Measurements from ENCODE around the gene IMPG2.

Gene IMPG2

GRCh38 chr3:101333883-101334282, 13.5 kb upstream of the IMPG2 start:
- Histone ChIP-seq H3K14ac (ENCODE audit: low read length in 2 of 2) (no peak overlapping the region), H3K27ac (ENCODE audit: low read length, poor library complexity, severe bottlenecking) (no peak overlapping the region), H3K9me3 (ENCODE audit: control insufficient read depth, low read length) (no peaks in the 10 kb centered on the region), H3K4me2 (ENCODE audit: low read length, poor library complexity, severe bottlenecking) (no peak overlapping the region), H3K18ac (ENCODE audit: low read depth in 1 of 2, low read length in 2 of 2) (no peak overlapping the region), H3K4me3 (ENCODE audit: insufficient read depth in 1 of 2, low read depth in 1 of 2, low read length in 2 of 2) (no peak overlapping the region), H4K91ac (ENCODE audit: low read length) (no peak overlapping the region), H2BK15ac (ENCODE audit: low read depth, poor library complexity, severe bottlenecking) (no peak overlapping the region), H3K4ac (ENCODE audit: low read depth in 1 of 2, low read length in 2 of 2) (no peak overlapping the region), H2BK5ac (ENCODE audit: low read depth, low read length, poor library complexity, severe bottlenecking) (no peak overlapping the region), H3K4me1 (ENCODE audit: control insufficient read depth, insufficient read depth, low read depth, low read length) (no peaks in the 10 kb centered on the region), H3K23ac (ENCODE audit: low read length in 2 of 2) (no peak overlapping the region), H2AK5ac (ENCODE audit: low read length, severe bottlenecking) (no peak overlapping the region), H2AFZ (ENCODE audit: low read depth, low read length) (no peak overlapping the region), H2BK120ac (ENCODE audit: low read depth, low read length) (no peak overlapping the region), H3K27me3 (ENCODE audit: control insufficient read depth in 1 of 2, insufficient read depth in 1 of 2, low read length in 2 of 2) (no peaks in the 10 kb centered on the region), H4K8ac (ENCODE audit: low read length) (no peak overlapping the region), H3K36me3 (ENCODE audit: control insufficient read depth in 1 of 2, insufficient read depth in 2 of 2, low read depth in 1 of 2, low read length in 2 of 2) (peaks cover 3 to 21% of the 10 kb centered on the region in 2 experiments), H3K79me1 (replicated peaks; ENCODE audit: low read length, poor library complexity, severe bottlenecking) (no peaks in the 10 kb centered on the region), H3K9ac (ENCODE audit: low read length) (no peak overlapping the region), H2BK12ac (ENCODE audit: low read length in 2 of 2) (no peak overlapping the region)
- no peak for DNase-seq
- 96% methylated on average over 7 of the region's 7 CpGs for WGBS

GRCh38 chr3:101329016-101329673, 8.8 kb upstream of the IMPG2 start:
- Histone ChIP-seq H3K4ac (ENCODE audit: low read depth in 1 of 2, low read length in 2 of 2) (no peak overlapping the region), H3K4me3 (ENCODE audit: insufficient read depth in 1 of 2, low read depth in 1 of 2, low read length in 2 of 2) (no peak overlapping the region), H4K91ac (ENCODE audit: low read length) (no peak overlapping the region), H2BK120ac (ENCODE audit: low read depth, low read length) (no peak overlapping the region), H2BK12ac (ENCODE audit: low read length in 2 of 2) (no peak overlapping the region), H3K27ac (ENCODE audit: low read length, poor library complexity, severe bottlenecking) (no peak overlapping the region), H3K23ac (ENCODE audit: low read length in 2 of 2) (no peak overlapping the region), H3K18ac (ENCODE audit: low read depth in 1 of 2, low read length in 2 of 2) (no peak overlapping the region), H3K27me3 (ENCODE audit: control insufficient read depth in 1 of 2, insufficient read depth in 1 of 2, low read length in 2 of 2) (no peaks in the 10 kb centered on the region), H3K14ac (ENCODE audit: low read length in 2 of 2) (no peak overlapping the region), H2AFZ (ENCODE audit: low read depth, low read length) (no peak overlapping the region), H2BK15ac (ENCODE audit: low read depth, poor library complexity, severe bottlenecking) (no peak overlapping the region), H2BK5ac (ENCODE audit: low read depth, low read length, poor library complexity, severe bottlenecking) (no peak overlapping the region), H3K4me1 (ENCODE audit: control insufficient read depth, insufficient read depth, low read depth, low read length) (no peaks in the 10 kb centered on the region), H3K9ac (ENCODE audit: low read length) (no peak overlapping the region), H3K79me1 (replicated peaks; ENCODE audit: low read length, poor library complexity, severe bottlenecking) (no peaks in the 10 kb centered on the region), H2AK5ac (ENCODE audit: low read length, severe bottlenecking) (no peak overlapping the region), H3K9me3 (ENCODE audit: control insufficient read depth, low read length) (no peaks in the 10 kb centered on the region), H3K4me2 (ENCODE audit: low read length, poor library complexity, severe bottlenecking) (no peak overlapping the region), H3K36me3 (ENCODE audit: control insufficient read depth in 1 of 2, insufficient read depth in 2 of 2, low read depth in 1 of 2, low read length in 2 of 2) (peaks cover 0 to 25% of the 10 kb centered on the region in 2 experiments), H4K8ac (ENCODE audit: low read length) (no peak overlapping the region)
- DNase-seq = no peak
- 99% methylated on average over 6 of the region's 7 CpGs for WGBS

GRCh38 chr3:101325393-101326134, 5.2 kb upstream of the IMPG2 start:
- no peak overlapping the region for H3K14ac ChIP-seq (ENCODE audit: low read length in 2 of 2)
- H2AFZ ChIP-seq (ENCODE audit: low read depth, low read length) = no peak overlapping the region
- H3K27me3 ChIP-seq (ENCODE audit: control insufficient read depth in 1 of 2, insufficient read depth in 1 of 2, low read length in 2 of 2) = no peaks in the 10 kb centered on the region
- no peak overlapping the region for H2BK15ac ChIP-seq (ENCODE audit: low read depth, poor library complexity, severe bottlenecking)
- no peak overlapping the region for H4K91ac ChIP-seq (ENCODE audit: low read length)
- no peak overlapping the region for H2BK5ac ChIP-seq (ENCODE audit: low read depth, low read length, poor library complexity, severe bottlenecking)
- no peak overlapping the region for H3K4me2 ChIP-seq (ENCODE audit: low read length, poor library complexity, severe bottlenecking)
- no peak overlapping the region for H3K23ac ChIP-seq (ENCODE audit: low read length in 2 of 2)
- H4K8ac ChIP-seq (ENCODE audit: low read length) = no peak overlapping the region
- no peak overlapping the region for H2BK12ac ChIP-seq (ENCODE audit: low read length in 2 of 2)
- DNase-seq = no peak
- H3K9ac ChIP-seq (ENCODE audit: low read length) = no peak overlapping the region
- no peaks in the 10 kb centered on the region for H3K4me1 ChIP-seq (ENCODE audit: control insufficient read depth, insufficient read depth, low read depth, low read length)
- no peak overlapping the region for H3K4ac ChIP-seq (ENCODE audit: low read depth in 1 of 2, low read length in 2 of 2)
- no peak overlapping the region for H3K18ac ChIP-seq (ENCODE audit: low read depth in 1 of 2, low read length in 2 of 2)
- no peaks in the 10 kb centered on the region for H3K9me3 ChIP-seq (ENCODE audit: control insufficient read depth, low read length)
- H2AK5ac ChIP-seq (ENCODE audit: low read length, severe bottlenecking) = no peak overlapping the region
- H3K27ac ChIP-seq (ENCODE audit: low read length, poor library complexity, severe bottlenecking) = no peak overlapping the region
- H3K36me3 ChIP-seq (ENCODE audit: control insufficient read depth in 1 of 2, insufficient read depth in 2 of 2, low read depth in 1 of 2, low read length in 2 of 2) = peaks cover 0 to 21% of the 10 kb centered on the region in 2 experiments
- 100% methylated on average over 3 of the region's 5 CpGs for WGBS
- H3K79me1 ChIP-seq (replicated peaks; ENCODE audit: low read length, poor library complexity, severe bottlenecking) = no peaks in the 10 kb centered on the region
- H3K4me3 ChIP-seq (ENCODE audit: insufficient read depth in 1 of 2, low read depth in 1 of 2, low read length in 2 of 2) = no peak overlapping the region
- no peak overlapping the region for H2BK120ac ChIP-seq (ENCODE audit: low read depth, low read length)

- H3K27me3 ChIP-seq (ENCODE audit: control insufficient read depth in 1 of 2, insufficient read depth in 1 of 2, low read length in 2 of 2) = no peaks in the 10 kb centered on the region
- H2AFZ ChIP-seq (ENCODE audit: low read depth, low read length) = no peak overlapping the region
- H3K36me3 ChIP-seq (ENCODE audit: control insufficient read depth in 1 of 2, insufficient read depth in 2 of 2, low read depth in 1 of 2, low read length in 2 of 2) = no peaks in the 10 kb centered on the region
- WGBS = 70% methylated on average over 4 of the region's 5 CpGs
- H2BK15ac ChIP-seq (ENCODE audit: low read depth, poor library complexity, severe bottlenecking) = no peak overlapping the region
- no peak overlapping the region for H2BK12ac ChIP-seq (ENCODE audit: low read length in 2 of 2)
- H3K14ac ChIP-seq (ENCODE audit: low read length in 2 of 2) = no peak overlapping the region
- no peak overlapping the region for H3K27ac ChIP-seq (ENCODE audit: low read length, poor library complexity, severe bottlenecking)
- H4K8ac ChIP-seq (ENCODE audit: low read length) = no peak overlapping the region
- H3K4me3 ChIP-seq (ENCODE audit: insufficient read depth in 1 of 2, low read depth in 1 of 2, low read length in 2 of 2) = no peak overlapping the region
- DNase-seq = no peak
- no peak overlapping the region for H3K9ac ChIP-seq (ENCODE audit: low read length)
- H3K4me1 ChIP-seq (ENCODE audit: control insufficient read depth, insufficient read depth, low read depth, low read length) = no peaks in the 10 kb centered on the region
- H2BK120ac ChIP-seq (ENCODE audit: low read depth, low read length) = no peak overlapping the region
- no peak overlapping the region for H3K23ac ChIP-seq (ENCODE audit: low read length in 2 of 2)
- H3K4ac ChIP-seq (ENCODE audit: low read depth in 1 of 2, low read length in 2 of 2) = no peak overlapping the region
- H2BK5ac ChIP-seq (ENCODE audit: low read depth, low read length, poor library complexity, severe bottlenecking) = no peak overlapping the region
- H2AK5ac ChIP-seq (ENCODE audit: low read length, severe bottlenecking) = no peak overlapping the region
- H4K91ac ChIP-seq (ENCODE audit: low read length) = no peak overlapping the region
- no peak overlapping the region for H3K4me2 ChIP-seq (ENCODE audit: low read length, poor library complexity, severe bottlenecking)
- H3K9me3 ChIP-seq (ENCODE audit: control insufficient read depth, low read length) = no peaks in the 10 kb centered on the region
- H3K18ac ChIP-seq (ENCODE audit: low read depth in 1 of 2, low read length in 2 of 2) = no peak overlapping the region
- no peaks in the 10 kb centered on the region for H3K79me1 ChIP-seq (replicated peaks; ENCODE audit: low read length, poor library complexity, severe bottlenecking)
Measured at GRCh38 chr3:101319531-101319930, 844 bp downstream of the IMPG2 start.

Data from mesenchymal stem cell (in vitro differentiated cells and primary cell).